ENCODE data around the gene SSR1.
A peak's percentile ranks its signal among the peaks of the same experiment; 100 is the strongest.
"Not testable (repeated sequence)": the region's sequence is repeated elsewhere in the genome, so short reads cannot be mapped to it uniquely, and the experiment has no call there.

SSR1 gene

GRCh38 chr6:7264686-7265384 is 48.2 kb downstream of the SSR1 start:
- Histone ChIP-seq H3K4me3 (ENCODE audit: severe bottlenecking) (no peak overlapping the region), H3K4me1 (ENCODE audit: insufficient read depth, poor library complexity, severe bottlenecking) (peaks cover 20% of the 10 kb centered on the region), H3K36me3 (ENCODE audit: low read depth) (no peaks in the 10 kb centered on the region), H3K27me3 (ENCODE audit: insufficient read depth, poor library complexity, severe bottlenecking) (no peaks in the 10 kb centered on the region), H3K27ac (ENCODE audit: poor library complexity, severe bottlenecking) (no peak overlapping the region), H3K9me3 (ENCODE audit: severe bottlenecking) (no peaks in the 10 kb centered on the region)
- no peak for ATAC-seq (ENCODE audit: low read depth)
- TF ChIP-seq CTCF (IDR thresholded peaks at IDR 0.05; ENCODE audit: poor library complexity, severe bottlenecking), result no peak
- DNase-seq (ENCODE audit: low spot score), result no peak

- DNase-seq (ENCODE audit: low spot score), result no peak
- no peak overlapping the region for H3K27ac ChIP-seq (ENCODE audit: poor library complexity, severe bottlenecking)
- no peaks in the 10 kb centered on the region for H3K9me3 ChIP-seq (ENCODE audit: severe bottlenecking)
- no peaks in the 10 kb centered on the region for H3K27me3 ChIP-seq (ENCODE audit: insufficient read depth, poor library complexity, severe bottlenecking)
- ATAC-seq (ENCODE audit: low read depth), result no peak
- peaks cover 20% of the 10 kb centered on the region for H3K4me1 ChIP-seq (ENCODE audit: insufficient read depth, poor library complexity, severe bottlenecking)
- H3K36me3 ChIP-seq (ENCODE audit: low read depth), result no peaks in the 10 kb centered on the region
- H3K4me3 ChIP-seq (ENCODE audit: severe bottlenecking), result no peak overlapping the region
- TF ChIP-seq CTCF (IDR thresholded peaks at IDR 0.05; ENCODE audit: poor library complexity, severe bottlenecking), result no peak
These were observed 49.0 kb downstream of the SSR1 start for GRCh38 chr6:7264041-7264440.

- H3K36me3 ChIP-seq (ENCODE audit: low read depth); H3K27ac ChIP-seq (ENCODE audit: poor library complexity, severe bottlenecking); ATAC-seq (ENCODE audit: low read depth); DNase-seq (ENCODE audit: low spot score); H3K9me3 ChIP-seq (ENCODE audit: severe bottlenecking); H3K27me3 ChIP-seq (ENCODE audit: insufficient read depth, poor library complexity, severe bottlenecking); H3K4me3 ChIP-seq (ENCODE audit: severe bottlenecking): not testable (repeated sequence)
- peaks cover 20% of the 10 kb centered on the region for H3K4me1 ChIP-seq (ENCODE audit: insufficient read depth, poor library complexity, severe bottlenecking)
These were observed 49.5 kb downstream of the SSR1 start for GRCh38 chr6:7263519-7263805.

- Histone ChIP-seq H3K27me3 (ENCODE audit: insufficient read depth, poor library complexity, severe bottlenecking) (no peaks in the 10 kb centered on the region), H3K4me1 (ENCODE audit: insufficient read depth, poor library complexity, severe bottlenecking) (peaks cover 18% of the 10 kb centered on the region), H3K27ac (ENCODE audit: poor library complexity, severe bottlenecking) (no peak overlapping the region), H3K36me3 (ENCODE audit: low read depth) (no peaks in the 10 kb centered on the region), H3K9me3 (ENCODE audit: severe bottlenecking) (no peaks in the 10 kb centered on the region), H3K4me3 (ENCODE audit: severe bottlenecking) (no peak overlapping the region)
- ATAC-seq (ENCODE audit: low read depth) (no peak), DNase-seq (ENCODE audit: low spot score) (no peak)
- no peak for TF ChIP-seq CTCF (IDR thresholded peaks at IDR 0.05; ENCODE audit: poor library complexity, severe bottlenecking)
These were observed 50.1 kb downstream of the SSR1 start for GRCh38 chr6:7262746-7263518.

- Histone ChIP-seq H3K9me3 (ENCODE audit: severe bottlenecking) (no peaks in the 10 kb centered on the region), H3K4me1 (ENCODE audit: insufficient read depth, poor library complexity, severe bottlenecking) (peaks cover 12% of the 10 kb centered on the region), H3K27me3 (ENCODE audit: insufficient read depth, poor library complexity, severe bottlenecking) (no peaks in the 10 kb centered on the region), H3K27ac (ENCODE audit: poor library complexity, severe bottlenecking) (peak overlapping the region; percentile 38), H3K4me3 (ENCODE audit: severe bottlenecking) (peak overlapping the region; percentile 36), H3K36me3 (ENCODE audit: low read depth) (no peaks in the 10 kb centered on the region)
- ATAC-seq (ENCODE audit: low read depth), result no peak
- no peak for DNase-seq (ENCODE audit: low spot score)
- TF ChIP-seq CTCF (IDR thresholded peaks at IDR 0.05; ENCODE audit: poor library complexity, severe bottlenecking), result no peak
These were observed 51.0 kb downstream of the SSR1 start for GRCh38 chr6:7261852-7262461.
